Psoas muscle (tissue), 8 donors: Measurements from ENCODE around the gene UGT1A7. TPM values are rescaled to one million over a fixed set of nuclear protein-coding genes. Genes with fewer than 3 reads are reported as not detected.

Source experiments
- ATAC-seq, 4 donors: fragments of 200-7000 bp; cut with Tn5 transposase; one replicate each; pipeline ENCODE4 v1.9.1; 2020; ENCODE audit warnings: moderate library complexity in 3 of 4, mild to moderate bottlenecking in 2 of 4
- DNase-seq, 2 donors: peaks; one replicate each; pipeline ENCODE4 v3.0.0-alpha.2; 2020
- H3K27ac ChIP-seq: fragments of 200-600 bp; one replicate; pipeline ENCODE4 v1.8.0; 2022
- H3K27me3 ChIP-seq, 3 donors: fragments of 200-600 bp in 1 of 3; one replicate each; pipeline versions ENCODE4 v1.6.1 to v1.8.0; 2013 to 2022; ENCODE audit warnings: low read length in 2 of 3, mild to moderate bottlenecking in 2 of 3, moderate library complexity in 1 of 3; ENCODE audit not compliant: insufficient read depth in 3 of 3
- H3K36me3 ChIP-seq, 2 donors: fragments of 200-600 bp in 1 of 2; one replicate each; pipeline versions ENCODE4 v1.6.1 to v1.8.0; 2013 to 2022; ENCODE audit warnings: low read depth in 1 of 2, mild to moderate bottlenecking in 1 of 2, moderate library complexity in 1 of 2; ENCODE audit not compliant: insufficient read depth in 1 of 2
- H3K4me1 ChIP-seq: fragments of 200-600 bp; one replicate; pipeline ENCODE4 v1.8.0; 2022
- H3K4me3 ChIP-seq: fragments of 200-600 bp; one replicate; pipeline ENCODE4 v1.8.0; 2022; ENCODE audit warnings: mild to moderate bottlenecking
- H3K9me3 ChIP-seq: fragments of 200-600 bp; one replicate; pipeline ENCODE4 v1.8.0; 2022
- CTCF ChIP-seq: fragments of 200-600 bp; IDR thresholded peaks from one replicate; pipeline ENCODE4 v1.8.0; 2022; ENCODE audit warnings: antibody characterized with exemption
- WGBS, 3 donors: extraction: QIAGEN DNeasy Blood & Tissue Kit; methylation state at CpG; one replicate each; pipeline versions ENCODE4 v1.1.6 to v1.1.7; 2013; 5-methylcytosine and 5-hydroxymethylcytosine counted together
- intact Hi-C, 2 donors: fragments of 100-400 bp; cut with DNase I; formaldehyde crosslinking; loops; one replicate each; pipeline versions ENCODE4 v1.11.0 to v1.14.2; 2022
- polyA plus RNA-seq, 3 donors: library from polyadenylated mRNA; stranded (reverse); fragments of 200-250 nt; gene quantifications; one replicate each; pipeline ENCODE4 v1.2.3, GENCODE V29; 2013
- total RNA-seq, 4 donors: library from RNA; stranded (reverse); fragmentation: NEBNext Ultra II Directional in 2 of 4; extraction: Animal tissue kit (Norgen Biotek cat#: 25700) in 2 of 4; gene quantifications; one replicate each; pipeline versions ENCODE4 v1.2.1 to v1.2.4, GENCODE V29; 2021 to 2023
- donor health status: healthy with polysubstance abuse.
- donor health status: DM: no; HTN: no; CAD: no; lungs with moderate emphysema.
- donor health status: Bipolar disorder and iron deficiency.
- donor health status: healthy.
- donor health status: DM: yes; HTN: yes; CAD: no.
- donor health status: DM: no; HTN: no; CAD: no.
- donor health status: DM: no; HTN: no; CAD: no.
- donor health status: DM: yes; HTN: yes; CAD: no.

Gene UGT1A7
- total and polyA plus RNA-seq, 7 donors = not detected

- Histone ChIP-seq H3K36me3 (no peaks in the 10 kb centered on the region), H3K9me3 (no peaks in the 10 kb centered on the region), H3K4me3 (no peak overlapping the region), H3K27me3 (no peaks in the 10 kb centered on the region), H3K4me1 (no peaks in the 10 kb centered on the region), H3K27ac (no peak overlapping the region)
- no peak for TF ChIP-seq CTCF
- no peak for DNase-seq
- ATAC-seq = no peak
- 76 to 79% (median 77%) methylated on average over 14 of the region's 14 CpGs for WGBS, 3 donors
- intact Hi-C loops = no loop called here
Observed at GRCh38 chr2:233798335-233799086, 116.8 kb downstream of the UGT1A7 start.

GRCh38 chr2:233799087-233799665 lies 117.5 kb downstream of the UGT1A7 start:
- no peak overlapping the region for H3K4me3 ChIP-seq
- DNase-seq (no peak), ATAC-seq (no peak)
- intact Hi-C loops = no loop called here
- H3K27ac ChIP-seq = no peak overlapping the region
- no peak for TF ChIP-seq CTCF
- H3K9me3 ChIP-seq = no peaks in the 10 kb centered on the region
- H3K27me3 ChIP-seq = no peaks in the 10 kb centered on the region
- 57 to 60% (median 57%) methylated on average over 7 of the region's 7 CpGs for WGBS, 3 donors
- H3K4me1 ChIP-seq = no peaks in the 10 kb centered on the region
- H3K36me3 ChIP-seq = no peaks in the 10 kb centered on the region

- Histone ChIP-seq H3K4me3 (no peak overlapping the region), H3K4me1 (no peaks in the 10 kb centered on the region), H3K27me3 (no peaks in the 10 kb centered on the region), H3K27ac (no peak overlapping the region), H3K36me3 (no peaks in the 10 kb centered on the region), H3K9me3 (no peaks in the 10 kb centered on the region)
- intact Hi-C loops = no loop called here
- 51 to 83% (median 51%) methylated on average over 5 of the region's 5 CpGs for WGBS, 3 donors
- no peak for ATAC-seq
- TF ChIP-seq CTCF = no peak
- no peak for DNase-seq
Observed at GRCh38 chr2:233799716-233800115, 118.0 kb downstream of the UGT1A7 start.

GRCh38 chr2:233800208-233800607 lies 118.5 kb downstream of the UGT1A7 start:
- Histone ChIP-seq H3K27ac (no peak overlapping the region), H3K4me1 (no peaks in the 10 kb centered on the region), H3K4me3 (no peak overlapping the region), H3K36me3 (no peaks in the 10 kb centered on the region), H3K9me3 (no peaks in the 10 kb centered on the region), H3K27me3 (no peaks in the 10 kb centered on the region)
- no peak for ATAC-seq
- WGBS, 3 donors = 74 to 78% (median 75%) methylated on average over 7 of the region's 7 CpGs
- no peak for DNase-seq
- TF ChIP-seq CTCF = no peak
- intact Hi-C loops = no loop called here
